GM19324 (cell line): ENCODE data around the gene ZNF512.
"Not testable (repeated sequence)": the region's sequence is repeated elsewhere in the genome, so short reads cannot be mapped to it uniquely, and the experiment has no call there.

Experiments
- ATAC-seq: cut with Tn5 transposase; IDR thresholded peaks from one replicate; pipeline ENCODE4 v1.9.1; 2021; ENCODE audit warnings: mild to moderate bottlenecking, moderate library complexity; ENCODE audit not compliant: unreplicated experiment, low FRiP score

Gene ZNF512, protein sequence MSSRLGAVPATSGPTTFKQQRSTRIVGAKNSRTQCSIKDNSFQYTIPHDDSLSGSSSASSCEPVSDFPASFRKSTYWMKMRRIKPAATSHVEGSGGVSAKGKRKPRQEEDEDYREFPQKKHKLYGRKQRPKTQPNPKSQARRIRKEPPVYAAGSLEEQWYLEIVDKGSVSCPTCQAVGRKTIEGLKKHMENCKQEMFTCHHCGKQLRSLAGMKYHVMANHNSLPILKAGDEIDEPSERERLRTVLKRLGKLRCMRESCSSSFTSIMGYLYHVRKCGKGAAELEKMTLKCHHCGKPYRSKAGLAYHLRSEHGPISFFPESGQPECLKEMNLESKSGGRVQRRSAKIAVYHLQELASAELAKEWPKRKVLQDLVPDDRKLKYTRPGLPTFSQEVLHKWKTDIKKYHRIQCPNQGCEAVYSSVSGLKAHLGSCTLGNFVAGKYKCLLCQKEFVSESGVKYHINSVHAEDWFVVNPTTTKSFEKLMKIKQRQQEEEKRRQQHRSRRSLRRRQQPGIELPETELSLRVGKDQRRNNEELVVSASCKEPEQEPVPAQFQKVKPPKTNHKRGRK

GRCh38 chr2:27582695-27583389, at the start of gene ZNF512:
Gene ZNF512 (plus strand): TSS chr2:27583042. CDS start chr2:27583113, 71 bp downstream.
- peak; percentile 85 for ATAC-seq

- no peak for ATAC-seq
Measured at GRCh38 chr2:27537287-27537686, 45.6 kb upstream of the ZNF512 start.

DNA sequence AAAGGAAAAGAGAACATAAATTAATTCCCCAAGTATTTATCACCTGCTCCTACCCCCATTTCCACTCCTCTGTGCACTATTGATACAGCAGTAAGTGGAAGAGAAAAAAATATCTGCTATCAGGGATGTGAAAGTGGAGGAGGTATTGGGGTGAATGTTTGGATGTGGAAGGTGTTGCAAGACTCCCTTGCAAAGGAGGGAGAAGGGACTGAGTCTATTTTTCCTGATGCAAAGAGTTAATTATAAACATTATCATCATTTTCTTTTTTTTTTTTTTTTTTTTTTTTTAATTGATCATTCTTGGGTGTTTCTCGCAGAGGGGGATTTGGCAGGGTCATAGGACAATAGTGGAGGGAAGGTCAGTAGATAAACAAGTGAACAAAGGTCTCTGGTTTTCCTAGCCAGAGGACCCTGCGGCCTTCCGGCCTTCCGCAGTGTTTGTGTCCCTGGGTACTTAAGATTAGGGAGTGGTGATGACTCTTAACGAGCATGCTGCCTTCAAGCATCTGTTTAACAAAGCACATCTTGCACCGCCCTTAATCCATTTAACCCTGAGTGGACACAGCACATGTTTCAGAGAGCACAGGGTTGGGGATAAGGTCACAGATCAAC, 43.9 kb upstream of the ZNF512 start:
- ATAC-seq: not testable (repeated sequence)

DNA sequence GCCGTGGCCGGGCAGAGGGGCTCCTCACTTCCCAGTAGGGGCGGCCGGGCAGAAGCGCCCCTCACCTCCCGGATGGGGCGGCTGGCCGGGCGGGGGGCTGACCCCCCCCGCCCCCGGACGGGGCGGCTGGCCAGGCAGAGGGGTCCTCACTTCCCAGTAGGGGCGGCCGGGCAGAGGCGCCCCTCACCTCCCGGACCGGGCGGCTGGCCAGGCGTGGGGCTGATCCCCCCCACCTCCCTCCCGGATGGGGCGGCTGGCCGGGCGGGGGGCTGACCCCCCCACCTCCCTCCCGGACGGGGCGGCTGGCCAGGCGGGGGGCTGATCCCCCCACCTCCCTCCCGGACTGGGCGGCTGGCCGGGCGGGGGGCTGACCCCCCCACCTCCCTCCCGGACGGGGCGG, 43.2 kb upstream of the ZNF512 start:
- ATAC-seq: not testable (repeated sequence)

GRCh38 chr2:27544143-27544821, 38.6 kb upstream of the ZNF512 start:
- no peak for ATAC-seq

GRCh38 chr2:27545348-27546141, 37.3 kb upstream of the ZNF512 start:
- ATAC-seq: no peak

GRCh38 chr2:27549303-27549702, 33.5 kb upstream of the ZNF512 start:
- no peak for ATAC-seq

GRCh38 chr2:27551514-27551913, 31.3 kb upstream of the ZNF512 start:
- no peak for ATAC-seq

DNA sequence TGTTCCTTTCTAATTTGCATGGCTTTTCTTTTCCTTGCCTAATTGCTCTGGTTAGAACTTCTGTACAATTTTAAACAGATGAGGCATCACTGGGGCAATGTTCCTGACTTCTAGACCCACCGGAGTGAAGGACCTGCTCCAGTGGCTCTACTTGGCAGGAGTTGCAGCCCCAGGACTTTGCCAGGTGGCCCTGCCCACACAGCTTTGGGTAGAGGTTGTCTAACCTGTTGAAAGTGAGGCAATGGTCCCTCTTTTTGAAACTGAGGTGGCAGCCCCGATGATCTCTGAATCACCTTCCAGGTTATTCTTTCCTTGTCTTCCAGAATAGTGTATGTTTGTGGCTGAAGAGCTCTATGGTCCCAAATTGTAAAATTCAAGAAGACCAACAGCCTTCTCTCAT, 29.9 kb upstream of the ZNF512 start:
- ATAC-seq: no peak

DNA sequence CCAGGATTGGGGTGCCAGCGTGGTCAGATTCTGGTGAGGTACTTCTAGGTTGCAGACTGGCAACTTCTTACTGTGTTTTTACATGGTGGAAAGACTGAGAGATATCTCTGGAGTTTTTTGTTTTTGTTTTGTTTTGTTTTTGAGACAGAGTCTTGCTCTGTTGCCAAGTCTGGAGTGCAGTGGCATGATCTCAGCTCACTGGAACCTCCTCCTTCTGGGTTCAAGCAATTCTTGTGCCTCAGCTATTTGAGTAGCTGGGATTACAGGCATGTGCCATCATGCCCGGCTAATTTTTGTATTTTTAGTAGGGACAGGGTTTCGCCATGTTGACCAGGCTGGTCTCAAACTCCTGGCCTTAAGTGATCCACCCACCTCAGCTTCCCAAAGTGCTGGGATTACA, 28.4 kb upstream of the ZNF512 start:
- not testable (repeated sequence) for ATAC-seq

- ATAC-seq: no peak
Measured at GRCh38 chr2:27559228-27559627, 23.6 kb upstream of the ZNF512 start.

- no peak for ATAC-seq
Measured at GRCh38 chr2:27561060-27561459, 21.8 kb upstream of the ZNF512 start.

GRCh38 chr2:27566628-27567027, 16.2 kb upstream of the ZNF512 start:
- no peak for ATAC-seq

DNA sequence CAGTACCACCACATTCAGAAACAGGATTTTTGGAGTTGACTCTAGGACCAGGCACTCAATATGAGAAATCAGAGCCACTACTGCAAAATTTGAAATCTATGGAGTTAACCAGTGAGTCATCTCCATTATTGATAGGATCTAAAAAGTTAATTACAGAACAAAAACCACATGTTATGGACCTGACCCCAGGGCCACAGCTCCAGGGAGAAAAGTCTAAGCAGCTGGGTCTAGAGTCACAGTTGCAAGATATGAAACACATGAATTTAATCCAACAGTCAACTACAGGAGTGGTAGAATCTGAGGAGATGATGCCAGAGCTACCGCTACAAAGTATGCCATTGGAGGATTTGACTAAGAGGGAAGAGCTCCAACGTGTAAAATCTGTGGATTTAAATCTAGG, 13.4 kb upstream of the ZNF512 start:
- no peak for ATAC-seq

GRCh38 chr2:27571197-27571596, 11.6 kb upstream of the ZNF512 start:
- ATAC-seq: no peak

DNA sequence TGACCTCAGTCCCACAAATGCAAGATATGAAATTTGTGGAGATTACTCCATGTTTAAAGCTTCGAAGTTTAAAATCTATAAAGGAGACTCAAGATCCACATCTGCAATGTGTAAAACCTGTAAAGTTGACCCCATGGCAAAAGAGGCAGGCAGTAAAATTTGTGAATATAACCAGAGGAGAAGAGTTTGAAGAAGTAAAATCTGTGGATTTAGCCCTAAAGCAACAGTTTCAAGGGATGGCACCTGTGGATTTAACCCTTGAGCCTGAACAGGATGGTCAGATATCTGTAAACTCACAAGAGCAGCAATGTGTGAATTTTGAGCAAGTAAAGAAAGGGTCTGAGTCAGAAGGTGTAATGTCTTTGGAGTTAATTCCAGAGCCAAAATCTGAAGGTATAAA, 11.2 kb upstream of the ZNF512 start:
- no peak for ATAC-seq

DNA sequence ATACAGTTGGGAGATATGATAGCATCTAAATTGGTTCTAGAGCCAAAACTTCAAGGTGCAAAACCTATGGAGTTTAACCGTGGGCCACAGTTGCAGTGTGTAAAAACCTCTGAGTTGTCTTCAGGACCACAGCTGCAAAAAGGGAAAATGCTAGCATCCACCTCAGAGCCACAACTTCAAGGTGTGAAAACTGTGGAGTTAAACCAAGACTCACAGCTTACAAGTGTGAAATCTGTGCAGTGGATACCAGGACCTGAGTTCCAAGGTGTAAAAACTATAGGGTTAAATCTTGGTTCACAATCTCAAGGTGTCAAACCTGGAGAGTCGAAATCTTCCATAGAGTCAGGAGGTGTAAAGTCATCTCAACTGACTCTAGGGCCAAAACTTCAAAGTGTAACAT, 10.4 kb upstream of the ZNF512 start:
- ATAC-seq: no peak

GRCh38 chr2:27572998-27573429, 9.8 kb upstream of the ZNF512 start:
- no peak for ATAC-seq

GRCh38 chr2:27573452-27573851, 9.4 kb upstream of the ZNF512 start:
- ATAC-seq: no peak
